ENCODE results near the gene KTN1.

- TF ChIP-seq POLR2A (IDR thresholded peaks at IDR 0.05): no peak
- no peak for TF ChIP-seq CTCF (IDR thresholded peaks at IDR 0.05)
Observed at GRCh38 chr14:55681096-55681495, 101.1 kb downstream of the KTN1 start.

Measured in ovary (tissue), 3 donors.